H1 (cell line): ENCODE results near the gene CEBPE.

Experiments
- ASH2L ChIP-seq: fragments of 200-600, 300-600 bp; sonication (generic); IDR thresholded peaks from one replicate; pipeline ENCODE4 v1.7.1; 2017; ENCODE audit warnings: low read length
- KDM1A ChIP-seq: fragments of 200-600, 300-600 bp; sonication (generic); IDR thresholded peaks from 2 replicates; pipeline ENCODE4 v1.7.1; 2016; ENCODE audit warnings: mild to moderate bottlenecking, low read length, borderline replicate concordance
- MAX ChIP-seq: IDR thresholded peaks from 2 replicates; pipeline ENCODE4 v1.6.1; 2012; ENCODE audit warnings: inconsistent platforms
- NRF1 ChIP-seq: IDR thresholded peaks from 2 replicates; pipeline ENCODE4 v1.6.1; 2011; ENCODE audit warnings: mild to moderate bottlenecking, low read depth, low read length, improper control_type of control experiment
- POLR2AphosphoS5 ChIP-seq: IDR thresholded peaks from 2 replicates; pipeline ENCODE4 v1.6.1; 2011; ENCODE audit warnings: low read depth, low read length
- SUZ12 ChIP-seq: fragments of 200-600 bp; sonication (generic); IDR thresholded peaks from 2 replicates; pipeline ENCODE4 v1.6.1; 2012; ENCODE audit warnings: mild to moderate bottlenecking, inconsistent platforms, low read length, moderate library complexity, mixed read lengths
- TAF1 ChIP-seq: IDR thresholded peaks from 2 replicates; pipeline ENCODE4 v1.6.1; 2011; ENCODE audit warnings: mild to moderate bottlenecking, low read depth, low read length
- YY1 ChIP-seq: IDR thresholded peaks from 2 replicates; pipeline ENCODE4 v1.6.1; 2011; ENCODE audit warnings: low read depth, mild to moderate bottlenecking, low read length
- ZNF274 ChIP-seq: IDR thresholded peaks from 2 replicates; pipeline ENCODE4 v1.7.0; 2012; ENCODE audit warnings: low read length, borderline replicate concordance; ENCODE audit errors: extremely low read depth
- TF ChIP-seq, protein P1 (sequence below): IDR thresholded peaks from 2 replicates; pipeline ENCODE4 v1.6.1; 2011; ENCODE audit warnings: low read depth, mild to moderate bottlenecking, low read length; ENCODE audit not compliant: insufficient read depth
- TF ChIP-seq, protein P2 (sequence below), 3 experiments: IDR thresholded peaks; 1 replicate in 2 of 3; 2 replicates in 1 of 3; pipeline versions ENCODE4 v1.5.1 to v1.6.1; 2011; ENCODE audit warnings: low read length in 3 of 3, mild to moderate bottlenecking in 3 of 3, inconsistent platforms in 2 of 3, low read depth in 1 of 3, moderate library complexity in 1 of 3; ENCODE audit not compliant: insufficient read depth in 1 of 3; ENCODE audit errors: control extremely low read depth in 1 of 3

GRCh38 chr14:23164250-23164649, 45.2 kb upstream of the CEBPE start:
- TF ChIP-seq ASH2L (no peak), NRF1 (no peak), TAF1 (no peak), ZNF274 (no peak), KDM1A (no peak), SUZ12 (no peak), MAX (no peak), POLR2AphosphoS5 (no peak), YY1 (no peak)
- TF ChIP-seq, protein P1, sequence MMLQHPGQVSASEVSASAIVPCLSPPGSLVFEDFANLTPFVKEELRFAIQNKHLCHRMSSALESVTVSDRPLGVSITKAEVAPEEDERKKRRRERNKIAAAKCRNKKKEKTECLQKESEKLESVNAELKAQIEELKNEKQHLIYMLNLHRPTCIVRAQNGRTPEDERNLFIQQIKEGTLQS = no peak
- TF ChIP-seq, protein P2, sequence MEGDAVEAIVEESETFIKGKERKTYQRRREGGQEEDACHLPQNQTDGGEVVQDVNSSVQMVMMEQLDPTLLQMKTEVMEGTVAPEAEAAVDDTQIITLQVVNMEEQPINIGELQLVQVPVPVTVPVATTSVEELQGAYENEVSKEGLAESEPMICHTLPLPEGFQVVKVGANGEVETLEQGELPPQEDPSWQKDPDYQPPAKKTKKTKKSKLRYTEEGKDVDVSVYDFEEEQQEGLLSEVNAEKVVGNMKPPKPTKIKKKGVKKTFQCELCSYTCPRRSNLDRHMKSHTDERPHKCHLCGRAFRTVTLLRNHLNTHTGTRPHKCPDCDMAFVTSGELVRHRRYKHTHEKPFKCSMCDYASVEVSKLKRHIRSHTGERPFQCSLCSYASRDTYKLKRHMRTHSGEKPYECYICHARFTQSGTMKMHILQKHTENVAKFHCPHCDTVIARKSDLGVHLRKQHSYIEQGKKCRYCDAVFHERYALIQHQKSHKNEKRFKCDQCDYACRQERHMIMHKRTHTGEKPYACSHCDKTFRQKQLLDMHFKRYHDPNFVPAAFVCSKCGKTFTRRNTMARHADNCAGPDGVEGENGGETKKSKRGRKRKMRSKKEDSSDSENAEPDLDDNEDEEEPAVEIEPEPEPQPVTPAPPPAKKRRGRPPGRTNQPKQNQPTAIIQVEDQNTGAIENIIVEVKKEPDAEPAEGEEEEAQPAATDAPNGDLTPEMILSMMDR (IDR thresholded peaks at IDR 0.05; ENCODE audit: control extremely low read depth in 1 of 3, insufficient read depth in 1 of 3, low read depth in 1 of 3, low read length in 3 of 3) = no peak
